B cell (primary cell): ENCODE results near the gene SLC35B3.

Experiments
- CTCF ChIP-seq: fragments of 200-600 bp; IDR thresholded peaks from one replicate; pipeline ENCODE4 v1.8.0; 2022; ENCODE audit warnings: antibody characterized with exemption, mild to moderate bottlenecking
- EZH2 ChIP-seq: IDR thresholded peaks from 2 replicates; pipeline ENCODE4 v1.6.1; 2012; ENCODE audit warnings: borderline replicate concordance, low read depth, mild to moderate bottlenecking, moderate library complexity, low read length; ENCODE audit not compliant: insufficient read depth, poor library complexity, severe bottlenecking

- TF ChIP-seq CTCF: no peak
- TF ChIP-seq EZH2: no peak
These were observed 47.4 kb downstream of the SLC35B3 start for GRCh38 chr6:8387942-8388437.
